BLaER1 (cell line): ENCODE results near the gene GLRA1.

ENCODE experiments used
- H3K27ac ChIP-seq: shearing (Covaris generic); formaldehyde crosslinking; 2 replicates; pipeline ENCODE4 v1.8.1; 2022
- H3K27me3 ChIP-seq: shearing (Covaris generic); formaldehyde crosslinking; 2 replicates; pipeline ENCODE4 v1.8.1; 2022
- H3K36me3 ChIP-seq: shearing (Covaris generic); formaldehyde crosslinking; 2 replicates; pipeline ENCODE4 v1.8.1; 2022
- H3K4me1 ChIP-seq: shearing (Covaris generic); formaldehyde crosslinking; 2 replicates; pipeline ENCODE4 v1.8.1; 2022
- H3K4me2 ChIP-seq: shearing (Covaris generic); formaldehyde crosslinking; 2 replicates; pipeline ENCODE4 v1.8.1; 2022
- H3K4me3 ChIP-seq: shearing (Covaris generic); formaldehyde crosslinking; 2 replicates; pipeline ENCODE4 v1.8.1; 2022
- H3K9ac ChIP-seq: shearing (Covaris generic); formaldehyde crosslinking; 2 replicates; pipeline ENCODE4 v1.8.1; 2022
- H3K9me3 ChIP-seq: shearing (Covaris generic); formaldehyde crosslinking; 2 replicates; pipeline ENCODE4 v1.8.1; 2022
- H4K20me1 ChIP-seq: shearing (Covaris generic); formaldehyde crosslinking; 2 replicates; pipeline ENCODE4 v1.8.1; 2022
- Cebpa-rat ChIP-seq: shearing (Covaris generic); IDR thresholded peaks from 2 replicates; pipeline ENCODE4 v1.8.1; 2022

Gene GLRA1

DNA sequence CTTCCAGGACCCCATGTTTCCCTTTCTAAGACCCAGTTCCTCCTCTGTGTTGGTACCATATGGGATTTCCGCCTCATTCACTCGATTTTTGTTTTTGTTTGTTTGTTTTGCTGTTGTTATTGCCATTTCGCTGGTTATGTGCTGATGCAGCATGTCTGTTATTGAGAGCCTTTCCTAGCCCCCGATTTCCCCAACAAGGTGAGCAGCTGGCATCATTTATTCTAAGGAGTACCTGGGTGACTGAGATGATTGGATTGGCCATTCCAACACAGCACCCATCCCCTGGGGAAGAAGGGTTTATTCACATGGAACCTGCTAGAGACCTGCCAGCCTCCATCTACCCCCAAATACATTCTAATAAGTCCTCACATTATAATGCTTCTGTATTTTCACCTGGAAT is 2.7 kb downstream of the GLRA1 start:
- Histone ChIP-seq H3K27me3 (no peaks in the 10 kb centered on the region), H3K4me1 (no peaks in the 10 kb centered on the region), H3K4me2 (no peak overlapping the region), H3K9me3 (no peaks in the 10 kb centered on the region), H3K36me3 (no peaks in the 10 kb centered on the region), H3K27ac (no peak overlapping the region), H3K9ac (no peak overlapping the region), H4K20me1 (no peaks in the 10 kb centered on the region), H3K4me3 (no peak overlapping the region)
- TF ChIP-seq Cebpa-rat, result no peak

DNA sequence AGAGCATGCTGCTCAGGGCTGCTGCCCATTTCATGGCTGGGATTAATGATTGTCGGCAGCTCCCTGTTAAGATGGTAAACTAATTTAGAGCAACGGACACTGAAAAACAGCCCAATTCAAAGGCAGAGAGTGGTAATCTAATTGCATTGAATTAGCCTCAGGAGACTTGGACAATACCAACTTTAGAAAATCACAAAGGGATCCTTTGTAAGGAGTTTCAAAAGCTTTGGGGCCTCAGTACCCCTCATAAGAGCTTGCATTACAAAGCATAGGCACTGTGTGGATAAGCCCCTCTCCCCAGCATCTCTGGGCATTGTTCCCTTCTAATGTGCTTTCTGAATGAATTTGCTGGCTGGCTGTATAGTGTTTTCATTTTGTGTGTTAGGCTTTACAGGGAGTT is 6.7 kb downstream of the GLRA1 start:
- Histone ChIP-seq H3K4me3 (no peak overlapping the region), H3K36me3 (no peaks in the 10 kb centered on the region), H3K4me1 (no peaks in the 10 kb centered on the region), H3K9me3 (no peaks in the 10 kb centered on the region), H4K20me1 (no peaks in the 10 kb centered on the region), H3K27me3 (no peaks in the 10 kb centered on the region), H3K27ac (no peak overlapping the region), H3K4me2 (no peak overlapping the region), H3K9ac (no peak overlapping the region)
- TF ChIP-seq Cebpa-rat, result no peak

DNA sequence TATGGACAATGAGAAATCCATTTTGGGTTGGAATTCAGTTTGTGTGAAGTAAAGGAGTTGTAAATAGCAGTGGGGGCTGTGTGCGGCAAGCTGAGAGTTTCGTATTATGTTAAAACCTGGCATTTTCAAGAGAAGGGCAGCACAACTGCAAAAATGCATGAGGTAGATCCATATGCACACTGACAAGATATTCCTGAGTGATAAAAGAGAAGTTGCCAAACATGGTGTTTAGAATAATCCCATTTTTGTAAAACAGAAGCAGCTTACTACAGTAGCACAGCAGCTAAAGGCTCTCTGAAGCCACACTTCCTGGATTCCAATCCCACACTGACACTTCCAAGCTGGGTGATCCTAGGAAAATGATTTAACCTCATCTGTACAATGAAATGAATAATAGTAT is 11.2 kb downstream of the GLRA1 start:
- TF ChIP-seq Cebpa-rat, result no peak
- Histone ChIP-seq H3K9ac (no peak overlapping the region), H3K4me2 (no peak overlapping the region), H3K4me3 (no peak overlapping the region), H3K27me3 (no peaks in the 10 kb centered on the region), H3K36me3 (no peaks in the 10 kb centered on the region), H3K27ac (no peak overlapping the region), H4K20me1 (no peaks in the 10 kb centered on the region), H3K4me1 (no peaks in the 10 kb centered on the region), H3K9me3 (no peaks in the 10 kb centered on the region)

DNA sequence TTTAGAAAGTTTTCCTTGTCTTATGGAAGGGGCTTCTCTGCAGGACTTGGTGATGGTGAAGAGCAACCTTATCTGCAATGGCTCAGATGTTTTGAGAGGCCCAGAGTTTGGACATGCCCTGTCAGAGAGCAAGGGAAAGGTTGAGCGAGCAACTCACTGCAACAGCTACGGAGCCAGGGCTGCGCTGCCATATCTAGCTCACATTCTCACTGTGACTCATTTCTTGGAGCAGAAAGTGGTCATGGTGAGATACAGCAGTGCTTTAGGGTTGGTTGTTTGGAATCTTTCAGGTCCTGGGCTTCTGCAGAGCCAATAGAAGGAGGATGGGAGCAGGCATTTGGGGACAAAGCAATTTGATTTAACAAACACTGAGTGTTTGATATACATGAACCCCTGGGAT is 12.3 kb downstream of the GLRA1 start:
- Histone ChIP-seq H3K4me3 (no peak overlapping the region), H3K36me3 (no peaks in the 10 kb centered on the region), H3K4me1 (no peaks in the 10 kb centered on the region), H4K20me1 (no peaks in the 10 kb centered on the region), H3K9me3 (no peaks in the 10 kb centered on the region), H3K27ac (no peak overlapping the region), H3K9ac (no peak overlapping the region), H3K4me2 (no peak overlapping the region), H3K27me3 (no peaks in the 10 kb centered on the region)
- TF ChIP-seq Cebpa-rat, result no peak

DNA sequence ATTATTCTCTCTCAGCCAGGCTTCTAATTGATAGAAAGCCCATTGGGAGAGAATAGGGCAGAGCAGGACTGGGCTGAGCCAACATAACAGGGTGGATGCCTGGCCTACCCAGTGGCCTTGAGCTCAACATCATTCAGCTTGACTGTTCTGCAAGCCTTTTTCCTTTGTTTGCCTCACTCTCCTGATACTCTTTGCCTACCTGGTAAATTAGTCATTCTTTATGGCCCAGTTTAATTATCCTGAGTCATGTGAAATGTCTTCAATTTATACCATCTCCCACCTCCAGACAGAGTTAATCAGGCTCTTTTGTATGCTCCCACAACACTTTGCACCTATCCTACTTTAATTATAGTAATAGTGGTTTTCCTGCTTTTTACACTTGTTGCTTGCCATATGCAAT is 13.6 kb downstream of the GLRA1 start:
- H3K4me1 ChIP-seq, result no peaks in the 10 kb centered on the region
- H3K4me3 ChIP-seq, result no peak overlapping the region
- no peak overlapping the region for H3K27ac ChIP-seq
- TF ChIP-seq Cebpa-rat, result no peak
- no peaks in the 10 kb centered on the region for H4K20me1 ChIP-seq
- H3K9me3 ChIP-seq, result no peaks in the 10 kb centered on the region
- H3K27me3 ChIP-seq, result no peaks in the 10 kb centered on the region
- H3K4me2 ChIP-seq, result no peak overlapping the region
- no peak overlapping the region for H3K9ac ChIP-seq
- no peaks in the 10 kb centered on the region for H3K36me3 ChIP-seq

DNA sequence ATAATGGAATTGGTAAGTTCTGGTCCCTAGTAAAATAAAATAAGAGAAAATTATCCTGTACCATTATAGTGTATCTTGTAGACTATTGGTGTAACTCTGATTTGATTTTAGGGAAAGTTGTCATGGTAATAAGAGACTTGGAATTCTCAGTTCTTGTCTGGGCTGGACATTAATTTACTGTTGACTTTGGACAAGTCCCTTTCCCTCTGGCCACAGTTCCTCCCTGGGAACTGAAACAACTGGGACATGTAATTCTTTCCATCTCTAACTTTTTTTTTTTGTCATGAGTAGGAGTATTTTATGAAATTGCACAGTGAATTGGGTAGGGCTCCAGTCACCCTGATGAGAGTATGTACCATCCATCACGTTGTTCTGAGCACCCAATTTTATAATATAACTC is 15.0 kb downstream of the GLRA1 start:
- H3K4me3 ChIP-seq, result no peak overlapping the region
- no peak overlapping the region for H3K4me2 ChIP-seq
- H3K27me3 ChIP-seq, result no peaks in the 10 kb centered on the region
- no peaks in the 10 kb centered on the region for H3K9me3 ChIP-seq
- no peak for TF ChIP-seq Cebpa-rat
- no peaks in the 10 kb centered on the region for H4K20me1 ChIP-seq
- H3K27ac ChIP-seq, result no peak overlapping the region
- no peaks in the 10 kb centered on the region for H3K4me1 ChIP-seq
- H3K36me3 ChIP-seq, result no peaks in the 10 kb centered on the region
- H3K9ac ChIP-seq, result no peak overlapping the region

DNA sequence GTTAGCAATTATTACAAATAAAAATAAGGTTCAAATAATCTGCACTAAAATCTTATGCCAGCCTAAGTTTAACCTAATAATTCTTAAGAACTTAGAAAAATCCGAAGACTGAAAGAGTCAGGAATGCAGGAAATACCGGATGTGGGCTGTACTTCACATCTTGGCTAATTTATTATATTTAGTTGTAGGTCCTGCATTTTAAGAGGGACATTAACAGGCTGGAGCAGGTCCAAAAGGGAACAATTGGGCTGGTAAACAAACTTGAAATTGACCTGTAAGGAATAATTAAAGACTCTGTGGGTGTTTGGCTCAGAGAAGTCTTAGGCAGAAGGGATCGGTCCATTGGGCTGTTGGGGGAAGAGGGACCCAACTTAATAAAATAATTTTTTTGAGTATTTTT is 18.4 kb downstream of the GLRA1 start:
- Histone ChIP-seq H3K9ac (no peak overlapping the region), H3K4me3 (no peak overlapping the region), H3K4me1 (no peaks in the 10 kb centered on the region), H3K27me3 (no peaks in the 10 kb centered on the region), H3K9me3 (no peaks in the 10 kb centered on the region), H3K27ac (no peak overlapping the region), H4K20me1 (no peaks in the 10 kb centered on the region), H3K4me2 (no peak overlapping the region), H3K36me3 (no peaks in the 10 kb centered on the region)
- no peak for TF ChIP-seq Cebpa-rat

DNA sequence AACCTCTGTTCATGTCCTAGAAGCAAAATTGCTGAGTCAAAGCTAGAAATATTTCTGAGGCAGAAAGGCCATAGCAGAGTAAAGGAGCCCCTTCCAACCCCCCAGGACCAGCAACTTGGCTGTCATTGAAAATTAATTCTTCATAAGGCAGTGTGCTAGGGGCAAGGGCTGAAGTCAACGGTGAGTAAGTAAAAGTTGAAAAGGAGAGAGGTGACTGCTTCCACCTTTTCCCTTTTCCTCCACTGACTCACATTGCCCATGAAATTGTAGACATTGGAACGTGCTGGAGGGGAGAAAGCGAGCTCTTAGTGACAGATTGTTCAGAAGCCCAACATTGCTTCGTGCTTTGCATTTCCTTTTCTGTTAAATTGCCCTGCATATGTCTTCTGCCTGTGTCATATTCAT is 19.1 kb downstream of the GLRA1 start:
- Histone ChIP-seq H3K4me2 (no peak overlapping the region), H3K36me3 (no peaks in the 10 kb centered on the region), H3K27ac (no peak overlapping the region), H4K20me1 (no peaks in the 10 kb centered on the region), H3K4me3 (no peak overlapping the region), H3K9me3 (no peaks in the 10 kb centered on the region), H3K27me3 (no peaks in the 10 kb centered on the region), H3K9ac (no peak overlapping the region), H3K4me1 (no peaks in the 10 kb centered on the region)
- no peak for TF ChIP-seq Cebpa-rat

DNA sequence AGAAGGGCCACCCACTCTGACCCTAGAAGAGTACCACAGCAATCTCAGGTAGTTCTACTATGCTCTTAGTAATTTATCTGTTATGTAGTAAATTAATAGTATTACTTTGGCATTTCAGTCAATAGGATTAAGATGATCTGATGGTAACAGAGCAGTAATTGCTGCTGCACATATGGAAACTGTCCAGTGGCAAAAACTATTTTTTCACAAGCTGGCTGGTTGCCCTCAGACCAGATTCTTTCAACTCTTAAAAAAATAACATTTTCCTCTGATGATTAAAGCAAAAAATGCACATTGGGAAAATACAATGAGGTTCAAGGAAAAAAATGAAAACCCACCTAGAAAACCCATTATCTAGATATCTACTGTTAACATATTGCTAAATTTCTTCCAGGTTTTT is 19.7 kb downstream of the GLRA1 start:
- Histone ChIP-seq H3K4me2 (no peak overlapping the region), H3K4me3 (no peak overlapping the region), H4K20me1 (no peaks in the 10 kb centered on the region), H3K36me3 (no peaks in the 10 kb centered on the region), H3K4me1 (no peaks in the 10 kb centered on the region), H3K27me3 (no peaks in the 10 kb centered on the region), H3K9ac (no peak overlapping the region), H3K27ac (no peak overlapping the region), H3K9me3 (no peaks in the 10 kb centered on the region)
- no peak for TF ChIP-seq Cebpa-rat

DNA sequence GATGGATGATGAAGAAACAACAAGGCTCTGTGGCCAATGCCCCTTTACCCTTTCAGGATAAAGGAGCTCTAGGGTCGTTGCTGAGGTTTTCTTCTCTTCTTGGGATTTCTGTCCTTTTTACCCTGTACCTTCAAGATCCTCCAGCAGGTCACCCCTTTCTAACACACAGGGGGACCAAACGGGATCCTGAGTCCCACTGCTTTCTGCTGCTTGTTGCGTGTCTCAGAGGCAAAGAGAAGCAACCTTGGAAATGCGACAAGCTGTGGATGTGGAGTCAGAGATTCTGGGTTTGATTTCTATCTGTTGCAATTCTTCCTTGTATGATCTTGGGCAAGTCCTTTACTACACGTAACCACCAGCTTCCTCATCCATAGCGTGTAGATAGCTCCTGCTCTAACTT is 20.5 kb downstream of the GLRA1 start:
- no peak for TF ChIP-seq Cebpa-rat
- Histone ChIP-seq H3K4me3 (no peak overlapping the region), H3K4me2 (no peak overlapping the region), H3K4me1 (no peaks in the 10 kb centered on the region), H4K20me1 (no peaks in the 10 kb centered on the region), H3K36me3 (no peaks in the 10 kb centered on the region), H3K9ac (no peak overlapping the region), H3K27me3 (no peaks in the 10 kb centered on the region), H3K9me3 (no peaks in the 10 kb centered on the region), H3K27ac (no peak overlapping the region)

DNA sequence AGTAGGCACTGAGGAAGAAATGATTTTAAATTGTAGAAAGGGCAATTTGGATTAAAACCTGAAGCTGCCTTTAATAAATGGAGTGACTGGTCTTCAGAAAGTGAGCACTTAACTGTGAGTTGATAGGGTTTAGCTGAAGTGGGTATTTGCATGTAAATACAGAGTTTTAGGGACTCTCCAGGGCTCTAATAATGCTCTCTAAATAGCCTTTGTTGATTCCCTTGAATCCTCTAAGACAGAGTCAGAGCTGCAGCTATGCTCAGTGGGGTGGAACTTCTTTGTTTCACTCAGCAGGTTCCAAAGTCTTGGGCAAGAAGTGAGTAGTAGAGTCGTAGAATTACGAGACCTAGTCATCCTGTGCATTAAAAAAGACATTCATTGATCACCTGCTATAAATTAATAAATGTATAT is 21.4 kb downstream of the GLRA1 start:
- no peaks in the 10 kb centered on the region for H3K9me3 ChIP-seq
- H3K27ac ChIP-seq, result no peak overlapping the region
- no peak for TF ChIP-seq Cebpa-rat
- H3K4me3 ChIP-seq, result no peak overlapping the region
- no peaks in the 10 kb centered on the region for H4K20me1 ChIP-seq
- no peak overlapping the region for H3K4me2 ChIP-seq
- H3K4me1 ChIP-seq, result no peaks in the 10 kb centered on the region
- H3K9ac ChIP-seq, result no peak overlapping the region
- no peaks in the 10 kb centered on the region for H3K36me3 ChIP-seq
- no peaks in the 10 kb centered on the region for H3K27me3 ChIP-seq
